GM12891 (cell line): ENCODE data around the gene URI1.

Source experiments
- POLR2A ChIP-seq: IDR thresholded peaks from 2 replicates; pipeline ENCODE4 v1.6.1; 2011; ENCODE audit warnings: low read depth, low read length, control low read depth
- POLR2AphosphoS5 ChIP-seq: IDR thresholded peaks from 2 replicates; pipeline ENCODE4 v1.6.1; 2011; ENCODE audit warnings: low read depth, low read length, control low read depth

GRCh38 chr19:29945017-29945416, 3.0 kb downstream of the URI1 start:
- no peak for TF ChIP-seq POLR2A
- TF ChIP-seq POLR2AphosphoS5 = no peak
